ENCODE results near the gene SYT8.

The SYT8 gene

DNA sequence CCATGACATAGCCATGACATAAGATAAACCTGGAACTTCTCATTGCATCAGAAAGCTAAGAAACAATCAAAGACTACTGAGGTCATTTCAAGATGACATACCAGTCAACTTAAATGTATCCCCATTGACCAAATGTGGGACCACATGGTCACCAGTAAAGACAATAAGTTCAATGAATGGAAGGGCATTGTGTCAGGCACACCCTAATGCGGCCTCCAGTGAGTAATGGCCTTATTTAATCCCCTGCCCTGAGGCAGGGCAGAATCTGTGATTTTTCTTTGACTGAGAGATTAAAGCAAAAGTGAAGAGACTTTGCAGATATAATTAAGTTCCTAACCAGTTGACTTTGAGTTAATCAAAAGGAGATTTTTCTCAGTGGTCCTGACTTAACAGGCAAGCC, 17.3 kb upstream of the SYT8 start:
- no peak for DNase-seq (ENCODE audit: low read depth)
- TF ChIP-seq, protein P1, sequence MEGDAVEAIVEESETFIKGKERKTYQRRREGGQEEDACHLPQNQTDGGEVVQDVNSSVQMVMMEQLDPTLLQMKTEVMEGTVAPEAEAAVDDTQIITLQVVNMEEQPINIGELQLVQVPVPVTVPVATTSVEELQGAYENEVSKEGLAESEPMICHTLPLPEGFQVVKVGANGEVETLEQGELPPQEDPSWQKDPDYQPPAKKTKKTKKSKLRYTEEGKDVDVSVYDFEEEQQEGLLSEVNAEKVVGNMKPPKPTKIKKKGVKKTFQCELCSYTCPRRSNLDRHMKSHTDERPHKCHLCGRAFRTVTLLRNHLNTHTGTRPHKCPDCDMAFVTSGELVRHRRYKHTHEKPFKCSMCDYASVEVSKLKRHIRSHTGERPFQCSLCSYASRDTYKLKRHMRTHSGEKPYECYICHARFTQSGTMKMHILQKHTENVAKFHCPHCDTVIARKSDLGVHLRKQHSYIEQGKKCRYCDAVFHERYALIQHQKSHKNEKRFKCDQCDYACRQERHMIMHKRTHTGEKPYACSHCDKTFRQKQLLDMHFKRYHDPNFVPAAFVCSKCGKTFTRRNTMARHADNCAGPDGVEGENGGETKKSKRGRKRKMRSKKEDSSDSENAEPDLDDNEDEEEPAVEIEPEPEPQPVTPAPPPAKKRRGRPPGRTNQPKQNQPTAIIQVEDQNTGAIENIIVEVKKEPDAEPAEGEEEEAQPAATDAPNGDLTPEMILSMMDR (IDR thresholded peaks at IDR 0.05; ENCODE audit: insufficient read depth, low read depth, low read length, missing control alignments) = no peak
- H3K4me3 ChIP-seq (ENCODE audit: low read depth, low read length) = no peak overlapping the region

DNA sequence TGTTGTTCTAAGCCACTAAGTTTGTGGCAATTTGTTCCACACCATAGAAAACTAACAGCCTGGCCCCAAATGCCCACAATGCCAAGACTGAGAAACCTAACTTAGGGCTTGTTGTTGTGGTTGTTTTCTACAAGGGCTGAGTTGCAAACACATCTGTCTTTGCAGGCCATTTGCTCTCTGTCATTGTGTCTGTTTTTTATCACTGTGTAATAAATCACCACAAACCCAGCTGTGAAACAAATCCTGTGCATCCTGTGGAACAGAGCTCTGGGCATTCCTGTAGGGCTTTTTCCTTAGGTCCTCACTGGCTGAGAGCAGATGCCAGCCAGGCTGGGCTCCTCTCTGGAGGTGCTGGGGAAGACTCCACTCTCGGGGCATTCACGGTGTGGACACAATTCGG, 15.7 kb upstream of the SYT8 start:
- H3K4me3 ChIP-seq (ENCODE audit: low read depth, low read length) = no peak overlapping the region
- DNase-seq (ENCODE audit: low read depth) = no peak
- TF ChIP-seq, protein P1 (IDR thresholded peaks at IDR 0.05; ENCODE audit: insufficient read depth, low read depth, low read length, missing control alignments) = no peak

DNA sequence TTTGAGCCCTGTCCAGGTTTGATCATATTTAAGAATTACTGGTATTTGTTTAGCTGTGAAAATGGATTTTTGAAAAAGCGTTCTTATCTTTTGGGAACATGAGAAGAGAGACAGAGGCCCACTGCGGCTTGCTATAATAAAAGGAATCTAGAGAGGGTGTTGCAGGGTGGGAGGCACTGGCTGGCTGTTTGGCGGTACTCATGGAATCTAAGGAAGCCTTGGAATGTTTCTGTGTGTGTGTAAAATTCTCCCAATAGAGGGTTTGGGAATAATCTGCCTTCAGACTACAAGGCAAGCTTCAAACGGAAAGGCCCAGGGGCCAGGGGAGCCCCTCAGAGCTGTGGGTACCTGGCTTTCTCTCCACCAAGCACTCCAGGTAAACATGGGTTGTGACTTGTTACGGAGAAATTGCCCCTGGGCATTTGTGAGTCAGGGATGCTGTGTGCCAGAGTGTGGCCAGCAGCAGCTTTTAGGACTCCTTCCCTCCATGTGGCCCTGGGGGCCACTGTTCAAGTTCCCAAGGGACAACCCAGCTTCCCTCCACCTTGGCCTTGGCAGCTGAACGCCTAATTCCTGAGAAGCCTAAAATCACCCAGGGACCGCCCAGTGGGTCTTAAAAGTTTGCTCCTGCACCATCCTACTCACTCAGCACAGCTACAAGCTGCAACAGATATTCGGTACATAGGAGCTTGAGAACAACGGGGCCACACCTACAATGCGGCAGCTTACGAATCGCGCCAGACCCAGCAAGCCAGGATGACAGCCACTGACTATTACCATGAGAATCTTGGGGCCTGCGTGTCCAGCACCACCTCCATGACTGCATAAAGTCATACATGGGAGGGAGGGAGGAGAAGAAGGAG, 14.1 kb upstream of the SYT8 start:
- TF ChIP-seq, protein P1 (IDR thresholded peaks at IDR 0.05; ENCODE audit: insufficient read depth, low read depth, low read length, missing control alignments) = no peak
- DNase-seq (ENCODE audit: low read depth) = no peak
- H3K4me3 ChIP-seq (ENCODE audit: low read depth, low read length) = no peak overlapping the region

DNA sequence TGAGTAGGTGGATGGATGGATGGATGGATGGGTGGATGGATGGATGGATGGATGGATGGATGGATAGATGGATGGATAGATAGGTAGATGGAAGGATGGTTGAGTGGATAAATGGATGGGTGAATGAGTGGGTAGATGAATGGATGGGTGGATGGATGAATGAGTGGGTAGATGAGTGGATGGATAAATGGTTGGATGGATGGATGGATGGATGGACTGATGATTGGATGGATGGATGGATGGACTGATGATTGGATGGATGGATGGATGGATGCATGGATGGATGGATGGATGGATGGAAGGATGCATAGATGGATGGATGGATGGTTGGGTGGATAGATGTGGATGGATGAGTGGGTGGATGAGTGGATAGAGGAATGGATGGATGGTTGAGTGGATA, 13.2 kb upstream of the SYT8 start:
- TF ChIP-seq, protein P1 (IDR thresholded peaks at IDR 0.05; ENCODE audit: insufficient read depth, low read depth, low read length, missing control alignments) = no peak
- no peak for DNase-seq (ENCODE audit: low read depth)
- H3K4me3 ChIP-seq (ENCODE audit: low read depth, low read length) = no peak overlapping the region

DNA sequence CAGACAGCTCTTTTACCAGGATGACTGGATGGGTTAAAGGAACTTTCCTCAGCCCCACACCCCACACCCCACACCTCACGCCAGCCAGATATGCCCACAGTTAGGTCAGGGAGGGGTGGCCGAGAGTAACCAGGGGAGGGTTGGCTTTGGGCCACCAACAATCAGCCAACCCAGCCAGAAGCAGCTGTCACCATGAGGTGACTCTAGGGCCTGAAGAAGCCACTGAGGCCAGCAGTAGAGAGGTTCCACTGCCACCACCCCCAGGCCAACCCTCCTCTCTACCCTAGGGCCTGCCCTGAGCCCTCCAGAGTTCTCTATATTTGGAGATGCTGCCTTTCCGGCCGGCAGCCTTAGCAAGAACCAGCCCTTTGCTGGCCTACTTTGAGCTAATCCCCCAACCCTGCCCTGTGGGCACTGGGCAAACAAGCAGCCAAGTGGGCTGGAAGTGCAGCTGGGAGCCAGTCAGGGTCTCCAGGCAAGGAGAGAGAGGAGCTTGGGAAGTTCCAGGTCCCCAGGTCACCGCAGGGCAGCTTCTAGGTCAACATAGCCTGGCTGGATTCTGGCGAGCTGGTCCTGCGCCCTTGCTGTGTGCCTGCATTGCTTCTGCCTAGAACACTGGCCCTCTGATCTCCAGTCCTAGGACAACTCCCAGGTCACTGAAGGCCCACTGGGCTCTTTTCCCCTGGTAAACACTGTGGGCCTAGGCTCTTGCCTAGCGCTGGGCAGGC, 12.0 kb upstream of the SYT8 start:
- TF ChIP-seq, protein P1 (IDR thresholded peaks at IDR 0.05; ENCODE audit: insufficient read depth, low read depth, low read length, missing control alignments) = no peak
- no peak for DNase-seq (ENCODE audit: low read depth)
- no peak overlapping the region for H3K4me3 ChIP-seq (ENCODE audit: low read depth, low read length)

DNA sequence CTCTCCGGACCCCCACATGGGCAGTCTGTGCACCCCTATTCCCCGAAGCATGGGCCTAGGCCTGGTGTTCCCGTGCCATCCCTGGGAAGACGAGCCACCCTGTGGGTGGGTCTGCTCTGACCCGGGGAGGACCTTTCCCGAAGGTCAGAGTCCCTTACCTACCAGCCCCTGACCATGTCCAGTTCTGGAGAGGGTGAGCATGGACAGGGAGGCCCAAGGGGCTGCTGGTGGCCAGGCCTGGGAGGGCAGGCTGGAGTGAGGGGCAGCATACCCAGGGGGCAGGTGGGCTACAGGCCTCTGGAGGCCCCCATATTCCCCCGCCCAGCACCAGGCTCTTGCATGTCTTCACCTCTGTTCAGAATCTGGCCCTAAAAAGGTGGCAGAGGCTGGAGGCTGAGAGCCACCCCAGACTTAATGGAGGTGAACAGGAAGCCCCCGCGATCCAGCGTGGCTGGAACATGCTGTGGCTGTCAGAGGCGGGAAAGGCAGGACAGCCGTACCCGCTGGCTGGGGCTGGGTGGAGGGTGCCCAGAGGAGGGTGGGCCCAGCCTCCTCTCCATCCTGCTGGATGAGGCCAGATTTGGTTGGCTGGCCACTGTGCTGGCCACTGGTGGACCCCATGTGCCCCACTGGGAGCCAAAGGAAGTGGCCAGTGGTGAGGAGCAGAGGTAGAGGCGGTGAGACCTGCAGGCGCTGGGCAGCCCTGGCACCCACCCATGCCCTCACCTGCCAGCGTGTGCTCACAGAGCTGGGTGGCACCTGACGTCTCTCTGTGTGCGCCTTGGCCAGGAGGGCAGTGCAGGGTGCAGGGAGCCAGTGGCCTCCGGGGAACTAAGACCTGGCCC, 11.2 kb upstream of the SYT8 start:
- TF ChIP-seq, protein P1 (IDR thresholded peaks at IDR 0.05; ENCODE audit: insufficient read depth, low read depth, low read length, missing control alignments) = no peak
- no peak for DNase-seq (ENCODE audit: low read depth)
- no peak overlapping the region for H3K4me3 ChIP-seq (ENCODE audit: low read depth, low read length)

Measured in GM12865 (cell line).